Heart right ventricle (tissue), 16 donors: ENCODE data around the gene KAT7. TPM values are rescaled to one million over a fixed set of nuclear protein-coding genes. Genes with fewer than 3 reads are reported as not detected.
A peak's percentile ranks its signal among the peaks of the same experiment; 100 is the strongest.

Source experiments
- ATAC-seq, 8 donors: fragments of 200-7000 bp; cut with Tn5 transposase; one replicate each; pipeline ENCODE4 v1.9.1; 2020; ENCODE audit warnings: mild to moderate bottlenecking in 8 of 8, moderate library complexity in 8 of 8, moderate number of reproducible peaks in 1 of 8
- DNase-seq, 2 donors: peaks; one replicate each; pipeline ENCODE4 v3.0.0-alpha.2; 2020
- H3K27ac ChIP-seq, 10 donors: fragments of 200-600 bp; sonication (generic) in 2 of 10; one replicate each; pipeline versions ENCODE4 v1.5.0 to v1.8.0; 2020 to 2022; ENCODE audit warnings: mild to moderate bottlenecking in 3 of 10
- H3K27me3 ChIP-seq, 7 donors: fragments of 200-600 bp; one replicate each; pipeline ENCODE4 v1.8.0; 2021 to 2022; ENCODE audit warnings: mild to moderate bottlenecking in 2 of 7
- H3K36me3 ChIP-seq, 9 donors: fragments of 200-600 bp; sonication (generic) in 1 of 9; one replicate each; pipeline versions ENCODE4 v1.5.0 to v1.8.0; 2020 to 2022; ENCODE audit warnings: mild to moderate bottlenecking in 2 of 9
- H3K4me1 ChIP-seq, 9 donors: fragments of 200-600 bp; sonication (generic) in 1 of 9; one replicate each; pipeline versions ENCODE4 v1.5.0 to v1.8.0; 2020 to 2022; ENCODE audit warnings: mild to moderate bottlenecking in 4 of 9
- H3K4me3 ChIP-seq, 10 donors: fragments of 200-600 bp; sonication (generic) in 2 of 10; one replicate each; pipeline versions ENCODE4 v1.5.0 to v1.8.0; 2020 to 2022; ENCODE audit warnings: mild to moderate bottlenecking in 7 of 10, moderate library complexity in 2 of 10
- H3K9me3 ChIP-seq, 11 donors: fragments of 200-600 bp in 10 of 11; sonication (generic) in 2 of 11; one replicate each; pipeline versions ENCODE4 v1.5.0 to v1.8.0; 2013 to 2022; ENCODE audit warnings: mild to moderate bottlenecking in 2 of 11, control low read depth in 1 of 11, moderate library complexity in 1 of 11
- WGBS, 2 donors: extraction: QIAGEN DNeasy Blood & Tissue Kit; methylation state at CpG; one replicate each; pipeline ENCODE4 v1.1.7; 2013; ENCODE audit warnings: inconsistent platforms in 1 of 2; 5-methylcytosine and 5-hydroxymethylcytosine counted together
- intact Hi-C, 10 donors: fragments of 100-400 bp; cut with DNase I; formaldehyde crosslinking; loops; one replicate each; pipeline versions ENCODE4 v1.11.1 to v1.14.2; 2022
- polyA plus RNA-seq, 2 donors: library from polyadenylated mRNA; stranded (reverse); fragments of 200-250 nt; gene quantifications; one replicate each; pipeline ENCODE4 v1.2.3, GENCODE V29; 2013
- total RNA-seq, 10 donors: library from RNA; stranded (reverse); fragmentation: NEBNext Ultra II Directional in 3 of 10; extraction: Animal tissue kit (Norgen Biotek cat#: 25700) in 3 of 10; gene quantifications; one replicate each; pipeline versions ENCODE4 v1.2.1 to v1.2.4, GENCODE V29; 2021 to 2023
- TF ChIP-seq, protein P1 (sequence below), 9 donors: fragments of 200-600 bp; sonication (generic) in 2 of 9; IDR thresholded peaks; one replicate each; pipeline versions ENCODE4 v1.5.0 to v1.8.0; 2021 to 2022; ENCODE audit warnings: antibody characterized with exemption in 9 of 9, mild to moderate bottlenecking in 5 of 9, moderate library complexity in 1 of 9
- donor health status: Arrhythmogenic right ventricular cardiomyopathy.
- donor health status: ischemic (EF 13 %, LVEDD 7.1; RV severe dilation, severe dysfunction).
- donor health status: healthy with polysubstance abuse.
- donor health status: DM: no; HTN: yes; CAD: no.
- donor health status: DM: no; HTN: no; CAD: no.
- donor health status: ischemic (EF 25% LVEDD 6.9; RV normal size, moderate dysfunction).
- donor health status: ischemic (EF 25% LVEDD 5.7; RV mildly dilated, moderate dysfunction).
- donor health status: healthy.
- donor health status: DM: yes; HTN: yes; CAD: no.
- donor health status: Ischemic cardiomyopathy.
- donor health status: ischemic (EF 35%, LVEDD 5.7; RV mildly dilated, moderate dysfunction).
- donor health status: nonischemic (EF 11% LVEDD 7.7; RV severe dilation, severe dysfunction).
- donor health status: DM: yes; HTN: yes; CAD: no.
- donor health status: PGD.
- donor health status: ischemic (EF 29% LVEDD 5.4; RV normal size, mild dysfunction).
- donor health status: nonischemic (EF 23%, LVEDD 6.1; RV moderate dilation, normal function).

Gene KAT7
- total and polyA plus RNA-seq, 12 donors: 5.9 to 81.3 (median 60.5) TPM

DNA sequence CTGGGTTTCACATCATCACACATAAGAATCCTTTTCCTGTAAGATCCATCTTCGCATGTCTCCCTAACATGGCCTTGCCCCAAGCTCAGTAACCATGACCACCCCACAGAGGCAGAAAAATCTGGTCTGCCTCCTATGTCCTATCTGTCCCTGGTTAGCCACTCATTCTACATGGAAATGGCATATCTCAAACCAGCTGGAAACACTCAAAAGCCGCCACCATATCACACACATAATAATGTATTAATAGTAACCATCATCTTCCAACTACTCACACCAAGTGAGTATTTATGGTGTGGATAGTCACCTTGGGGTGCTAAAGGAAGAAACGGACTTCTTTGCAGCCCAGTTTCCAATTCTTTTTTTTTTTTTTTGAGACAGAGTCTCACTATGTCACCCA, 36.0 kb upstream of the KAT7 start:
- Histone ChIP-seq H3K27ac (peak overlapping the region in 5 of 10 donors; percentile 14 to 67 (median 56)), H3K4me3 (no peak overlapping the region), H3K9me3 (no peaks in the 10 kb centered on the region), H3K4me1 (peaks cover 3 to 77% (median 49%) of the 10 kb centered on the region in 9 donors), H3K27me3 (no peaks in the 10 kb centered on the region), H3K36me3 (peaks cover 0 to 8% (median 0%) of the 10 kb centered on the region in 9 donors)
- ATAC-seq: peak in 6 of 8 donors; percentile 12 to 67 (median 40)
- WGBS, 2 donors: 56 to 60% methylated on average over 3 of the region's 3 CpGs
- peak in 1 of 2 donors; percentile 10 for DNase-seq
- TF ChIP-seq, protein P1, sequence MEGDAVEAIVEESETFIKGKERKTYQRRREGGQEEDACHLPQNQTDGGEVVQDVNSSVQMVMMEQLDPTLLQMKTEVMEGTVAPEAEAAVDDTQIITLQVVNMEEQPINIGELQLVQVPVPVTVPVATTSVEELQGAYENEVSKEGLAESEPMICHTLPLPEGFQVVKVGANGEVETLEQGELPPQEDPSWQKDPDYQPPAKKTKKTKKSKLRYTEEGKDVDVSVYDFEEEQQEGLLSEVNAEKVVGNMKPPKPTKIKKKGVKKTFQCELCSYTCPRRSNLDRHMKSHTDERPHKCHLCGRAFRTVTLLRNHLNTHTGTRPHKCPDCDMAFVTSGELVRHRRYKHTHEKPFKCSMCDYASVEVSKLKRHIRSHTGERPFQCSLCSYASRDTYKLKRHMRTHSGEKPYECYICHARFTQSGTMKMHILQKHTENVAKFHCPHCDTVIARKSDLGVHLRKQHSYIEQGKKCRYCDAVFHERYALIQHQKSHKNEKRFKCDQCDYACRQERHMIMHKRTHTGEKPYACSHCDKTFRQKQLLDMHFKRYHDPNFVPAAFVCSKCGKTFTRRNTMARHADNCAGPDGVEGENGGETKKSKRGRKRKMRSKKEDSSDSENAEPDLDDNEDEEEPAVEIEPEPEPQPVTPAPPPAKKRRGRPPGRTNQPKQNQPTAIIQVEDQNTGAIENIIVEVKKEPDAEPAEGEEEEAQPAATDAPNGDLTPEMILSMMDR (IDR thresholded peaks at IDR 0.05): no peak
- intact Hi-C loops: no loop called here

DNA sequence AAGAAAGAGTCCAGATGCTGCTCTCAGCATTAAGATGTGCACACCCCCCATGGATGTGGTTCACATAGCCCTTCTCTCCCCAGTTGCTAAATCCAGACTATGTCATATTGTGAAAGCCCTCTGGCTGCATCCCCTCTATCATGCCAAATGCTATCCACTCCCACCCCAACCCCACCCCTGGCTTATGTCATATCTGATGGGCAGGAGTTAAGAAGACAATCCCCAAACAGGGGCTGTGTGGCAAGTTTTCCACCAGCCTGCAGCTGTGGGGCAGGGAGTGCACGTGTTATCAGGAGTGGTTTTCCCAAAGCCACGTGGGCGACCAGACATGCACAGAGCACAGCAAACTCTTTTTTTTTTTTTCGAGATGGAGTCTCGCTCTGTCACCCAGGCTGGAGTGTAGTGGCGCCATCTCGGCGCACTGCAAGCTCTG, 34.5 kb upstream of the KAT7 start:
- TF ChIP-seq, protein P1 (IDR thresholded peaks at IDR 0.05): no peak
- intact Hi-C loops: no loop called here
- Histone ChIP-seq H3K4me3 (no peak overlapping the region), H3K27ac (peak overlapping the region in 6 of 10 donors; percentile 8 to 67 (median 26)), H3K4me1 (peaks cover 3 to 65% (median 51%) of the 10 kb centered on the region in 9 donors), H3K36me3 (peaks cover 0 to 12% (median 0%) of the 10 kb centered on the region in 9 donors), H3K27me3 (no peaks in the 10 kb centered on the region), H3K9me3 (no peaks in the 10 kb centered on the region)
- 52 to 55% methylated on average over 8 of the region's 8 CpGs for WGBS, 2 donors
- DNase-seq (peak; percentile 37 to 38), ATAC-seq (peak; percentile 46 to 84 (median 66))

DNA sequence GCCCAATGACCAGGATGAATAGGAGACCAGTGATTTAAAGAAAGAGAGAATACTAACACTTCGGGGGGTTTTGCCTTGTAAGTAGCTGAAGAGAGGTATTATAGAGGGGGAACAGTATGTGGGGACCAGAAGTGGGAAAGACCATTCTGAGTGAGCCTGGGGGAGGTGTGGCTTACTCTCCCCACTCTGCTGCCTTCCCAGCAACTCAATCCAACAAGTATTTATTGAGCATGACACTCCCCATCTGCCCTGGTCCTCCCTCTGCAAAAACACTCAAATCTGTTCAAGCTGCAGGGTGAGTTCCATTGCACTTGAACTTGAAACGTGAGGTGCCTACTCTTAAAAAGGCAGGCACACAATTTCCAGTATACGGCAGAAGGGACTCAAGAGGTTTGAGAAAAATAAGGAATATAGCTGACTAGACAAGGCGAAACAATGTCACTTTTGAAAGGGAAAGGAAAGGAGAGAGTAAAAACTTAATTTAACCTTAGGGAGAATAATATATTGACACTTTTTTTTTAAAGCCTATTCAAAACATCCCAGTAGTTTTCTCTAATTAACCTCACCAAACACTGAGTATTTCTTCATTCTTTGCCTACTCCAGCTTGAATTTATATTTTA, 32.7 kb upstream of the KAT7 start:
- H3K27me3 ChIP-seq: no peaks in the 10 kb centered on the region
- peak overlapping the region in 1 of 10 donors; percentile 20 for H3K27ac ChIP-seq
- H3K36me3 ChIP-seq: peaks cover 0 to 12% (median 0%) of the 10 kb centered on the region in 9 donors
- TF ChIP-seq, protein P1 (IDR thresholded peaks at IDR 0.05): no peak
- peaks cover 3 to 75% (median 59%) of the 10 kb centered on the region in 9 donors for H3K4me1 ChIP-seq
- ATAC-seq (no peak), DNase-seq (no peak)
- no peak overlapping the region for H3K4me3 ChIP-seq
- H3K9me3 ChIP-seq: no peaks in the 10 kb centered on the region
- intact Hi-C loops: no loop called here
- 72% methylated on average over 4 of the region's 4 CpGs for WGBS, 2 donors

DNA sequence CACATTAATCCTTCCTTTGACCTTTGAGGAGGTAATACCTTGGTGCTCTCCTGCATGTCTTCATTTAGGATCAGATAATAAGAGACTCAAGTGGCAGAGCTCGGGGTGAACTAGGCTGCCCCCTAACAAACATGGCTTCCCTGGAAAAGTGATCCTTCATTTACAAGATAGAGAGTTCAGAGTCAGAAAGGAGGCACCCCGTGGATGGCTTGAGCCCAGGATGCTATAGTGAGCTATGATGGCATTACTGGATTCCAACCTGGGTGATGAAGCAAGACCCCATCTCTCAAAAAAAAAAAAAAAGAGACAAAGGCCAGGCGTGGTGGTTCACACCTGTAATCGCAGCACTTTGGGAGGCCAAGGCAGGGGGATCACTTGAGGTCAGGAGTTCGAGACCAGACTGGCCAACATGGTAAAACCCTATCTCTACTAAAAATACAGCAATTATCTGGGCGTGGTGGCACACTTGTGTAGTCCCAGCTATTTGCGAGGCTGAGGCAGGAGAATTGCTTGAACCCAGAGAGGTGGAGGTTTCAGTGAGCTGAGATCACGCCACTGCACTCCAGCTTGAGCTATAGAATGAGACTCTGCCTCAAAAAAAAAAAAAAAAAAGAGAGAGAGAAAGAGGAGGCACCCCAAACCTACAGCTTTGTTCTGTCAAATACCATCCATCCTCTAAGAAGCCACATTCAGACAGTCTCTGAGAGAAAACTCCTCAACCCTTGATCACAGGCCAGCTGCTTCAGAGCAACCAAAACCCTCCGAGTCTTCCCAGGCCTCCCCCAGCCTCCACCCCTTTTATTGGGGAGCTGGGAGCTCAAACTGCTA, 31.9 kb upstream of the KAT7 start:
- Histone ChIP-seq H3K27me3 (no peaks in the 10 kb centered on the region), H3K36me3 (peaks cover 0 to 12% (median 0%) of the 10 kb centered on the region in 9 donors), H3K9me3 (no peaks in the 10 kb centered on the region), H3K27ac (peak overlapping the region in 4 of 10 donors; percentile 2 to 49 (median 16)), H3K4me1 (peaks cover 3 to 82% (median 59%) of the 10 kb centered on the region in 9 donors), H3K4me3 (peak overlapping the region in 1 of 10 donors; percentile 10)
- TF ChIP-seq, protein P1 (IDR thresholded peaks at IDR 0.05): no peak
- DNase-seq: no peak
- intact Hi-C loops: no loop called here
- peak in 1 of 8 donors; percentile 14 for ATAC-seq
- WGBS, 2 donors: 81 to 85% methylated on average over 9 of the region's 9 CpGs
